Tibial artery (tissue), 4 donors: ENCODE measurements around the gene XRN2.
"Not testable (repeated sequence)": the region's sequence is repeated elsewhere in the genome, so short reads cannot be mapped to it uniquely, and the experiment has no call there.

Experiments used
- DNase-seq, 2 donors: peaks; one replicate each; pipeline ENCODE4 v3.0.0-alpha.2; 2019
- H3K27ac ChIP-seq, 2 donors: fragments of 200-600 bp; sonication (generic) in 1 of 2; 1 replicate in 1 of 2; 2 replicates in 1 of 2; pipeline ENCODE4 v1.5.1; 2018 to 2019; ENCODE audit warnings: mild to moderate bottlenecking in 1 of 2
- H3K27me3 ChIP-seq, 2 donors: fragments of 200-600 bp; sonication (generic) in 1 of 2; one replicate each; pipeline versions ENCODE4 v1.5.1 to v1.6.0; 2016 to 2019
- H3K36me3 ChIP-seq, 3 donors: fragments of 200-600 bp; sonication (generic) in 2 of 3; one replicate each; pipeline ENCODE4 v1.5.1; 2016 to 2019; ENCODE audit warnings: mild to moderate bottlenecking in 2 of 3
- H3K4me1 ChIP-seq, 4 donors: fragments of 200-600 bp; sonication (generic) in 2 of 4; 1 replicate in 3 of 4; 2 replicates in 1 of 4; pipeline ENCODE4 v1.5.1; 2016 to 2019
- H3K4me3 ChIP-seq, 2 donors: fragments of 200-600 bp; sonication (generic) in 1 of 2; 1 replicate in 1 of 2; 2 replicates in 1 of 2; pipeline ENCODE4 v1.5.1; 2018 to 2019; ENCODE audit warnings: mild to moderate bottlenecking in 2 of 2
- H3K9me3 ChIP-seq, 3 donors: fragments of 200-600 bp; sonication (generic) in 1 of 3; one replicate each; pipeline ENCODE4 v1.5.1; 2016 to 2019
- CTCF ChIP-seq, 2 experiments: fragments of 200-600 bp in 1 of 2; fragments of 450-650 bp in 1 of 2; IDR thresholded peaks; one replicate each; pipeline ENCODE4 v1.5.1; 2017 to 2019; ENCODE audit warnings: antibody characterized with exemption in 2 of 2, mild to moderate bottlenecking in 1 of 2, moderate library complexity in 1 of 2
- intact Hi-C: fragments of 100-400 bp; cut with DNase I; formaldehyde crosslinking; loops from one replicate; pipeline ENCODE4 v1.15.0; 2023; ENCODE audit warnings: low total_unique reads

Gene XRN2

DNA sequence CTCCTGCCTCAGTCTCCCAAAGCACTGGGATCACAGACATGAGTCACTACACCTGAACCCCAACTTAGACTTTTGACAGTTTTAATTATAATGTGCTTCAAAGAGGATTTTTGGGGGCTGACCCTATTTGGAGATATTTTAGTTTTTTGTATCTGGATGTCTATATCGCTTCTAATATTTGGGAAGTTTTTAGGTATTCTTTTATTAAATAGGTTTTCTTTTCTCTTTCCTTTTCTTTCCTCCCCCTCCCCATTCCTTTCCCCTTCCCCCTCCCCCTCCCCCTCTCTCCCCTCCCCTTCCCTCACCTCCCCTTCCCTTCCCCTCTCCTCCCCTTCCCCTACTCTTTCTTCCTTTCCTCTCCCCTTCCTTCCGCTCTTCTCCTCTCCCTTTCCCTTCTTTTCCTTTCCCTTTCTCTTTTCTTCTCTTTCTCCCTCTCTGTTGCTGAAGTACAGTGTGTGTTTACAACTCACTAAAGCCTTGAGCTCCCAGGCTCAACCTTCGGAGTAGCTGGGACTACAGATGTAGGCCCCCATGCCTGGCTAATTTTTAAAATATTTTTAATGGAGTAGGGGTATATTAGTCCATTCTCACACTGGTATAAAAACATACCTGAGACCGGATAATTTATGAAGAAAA lies 118.6 kb downstream of the XRN2 start:
- intact Hi-C loops, result no loop called here
- H3K27me3 ChIP-seq, result no peaks in the 10 kb centered on the region
- peaks cover 2 to 47% (median 44%) of the 10 kb centered on the region in 3 donors for H3K9me3 ChIP-seq
- no peaks in the 10 kb centered on the region for H3K36me3 ChIP-seq
- no peak for DNase-seq
- H3K27ac ChIP-seq, result no peak overlapping the region
- no peak overlapping the region for H3K4me3 ChIP-seq
- TF ChIP-seq CTCF (IDR thresholded peaks at IDR 0.05), result no peak
- no peaks in the 10 kb centered on the region for H3K4me1 ChIP-seq

DNA sequence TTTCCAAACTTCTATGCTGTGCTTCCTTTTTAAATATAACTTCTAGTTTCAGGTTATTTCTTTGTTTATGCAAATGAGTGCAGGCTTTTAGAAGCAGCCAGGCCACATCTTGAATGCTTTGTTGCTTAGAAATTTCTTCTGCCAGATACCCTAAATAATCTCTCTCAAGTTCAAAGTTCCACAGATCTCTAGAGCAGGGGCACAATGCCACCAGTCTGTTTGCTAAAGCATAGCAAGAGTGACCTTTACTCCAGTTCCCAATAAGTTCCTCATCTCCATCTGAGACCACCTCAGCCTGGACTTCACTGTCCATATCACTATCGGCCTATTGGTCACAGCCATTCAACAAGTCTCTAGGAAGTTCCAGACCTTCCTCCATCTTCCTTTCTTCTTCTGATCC lies 120.6 kb downstream of the XRN2 start:
- H3K27ac ChIP-seq, H3K4me3 ChIP-seq, DNase-seq, H3K27me3 ChIP-seq, intact Hi-C loops, H3K36me3 ChIP-seq, H3K4me1 ChIP-seq: not testable (repeated sequence)
- H3K9me3 ChIP-seq, result peaks cover 2 to 47% (median 44%) of the 10 kb centered on the region in 3 donors

GRCh38 chr20:21424846-21425245 lies 121.7 kb downstream of the XRN2 start:
- no peak for DNase-seq
- Histone ChIP-seq H3K27ac (no peak overlapping the region), H3K4me3 (no peak overlapping the region), H3K9me3 (peaks cover 2 to 45% (median 44%) of the 10 kb centered on the region in 3 donors), H3K4me1 (no peaks in the 10 kb centered on the region), H3K27me3 (no peaks in the 10 kb centered on the region), H3K36me3 (no peaks in the 10 kb centered on the region)
- no peak for TF ChIP-seq CTCF (IDR thresholded peaks at IDR 0.05)
- intact Hi-C loops, result no loop called here

GRCh38 chr20:21430020-21430419 lies 126.9 kb downstream of the XRN2 start:
- H3K4me1 ChIP-seq, result no peaks in the 10 kb centered on the region
- no peak overlapping the region for H3K27ac ChIP-seq
- H3K36me3 ChIP-seq, result no peaks in the 10 kb centered on the region
- intact Hi-C loops, result no loop called here
- H3K9me3 ChIP-seq, result peaks cover 2 to 10% (median 9%) of the 10 kb centered on the region in 3 donors
- no peak for DNase-seq
- H3K27me3 ChIP-seq, result peaks cover 0 to 4% of the 10 kb centered on the region in 2 donors
- H3K4me3 ChIP-seq, result no peak overlapping the region
- no peak for TF ChIP-seq CTCF (IDR thresholded peaks at IDR 0.05)

GRCh38 chr20:21432911-21433310 lies 129.8 kb downstream of the XRN2 start:
- H3K9me3 ChIP-seq, result no peaks in the 10 kb centered on the region
- no peak overlapping the region for H3K27ac ChIP-seq
- no peak overlapping the region for H3K4me3 ChIP-seq
- no peaks in the 10 kb centered on the region for H3K36me3 ChIP-seq
- DNase-seq, result no peak
- peaks cover 0 to 4% of the 10 kb centered on the region in 2 donors for H3K27me3 ChIP-seq
- intact Hi-C loops, result no loop called here
- H3K4me1 ChIP-seq, result no peaks in the 10 kb centered on the region
- TF ChIP-seq CTCF (IDR thresholded peaks at IDR 0.05), result no peak

GRCh38 chr20:21433329-21433890 lies 130.3 kb downstream of the XRN2 start:
- Histone ChIP-seq H3K36me3 (no peaks in the 10 kb centered on the region), H3K27ac (no peak overlapping the region), H3K4me1 (no peaks in the 10 kb centered on the region), H3K4me3 (no peak overlapping the region), H3K27me3 (peaks cover 0 to 4% of the 10 kb centered on the region in 2 donors), H3K9me3 (no peaks in the 10 kb centered on the region)
- DNase-seq, result no peak
- intact Hi-C loops, result no loop called here
- TF ChIP-seq CTCF (IDR thresholded peaks at IDR 0.05), result no peak
